B cell (primary cell): Measurements from ENCODE around the gene RFPL2. TPM values are rescaled to one million over a fixed set of nuclear protein-coding genes. Genes with fewer than 3 reads are reported as not detected.

Experiments used
- ATAC-seq: fragments of 200-7000 bp; cut with Tn5 transposase; one replicate; pipeline ENCODE4 v1.10.0; 2021; ENCODE audit warnings: low read depth, mild to moderate bottlenecking, moderate number of reproducible peaks, moderate library complexity
- CTCF ChIA-PET: fragments of 350-600 bp; sonication (Branson Sonifier 250); formaldehyde crosslinking; loops from one replicate; lab custom pipeline; 2021; ENCODE audit warnings: antibody characterized with exemption, inconsistent platforms; lab: Charles Lee
- POLR2A ChIA-PET: fragments of 350-600 bp; sonication (Branson Sonifier 250); formaldehyde crosslinking; loops from one replicate; lab custom pipeline; 2021; ENCODE audit warnings: antibody characterized with exemption; lab: Charles Lee
- DNase-seq: peaks from one replicate; pipeline ENCODE4 v3.0.0; 2013
- H2AFZ ChIP-seq: 2 replicates; pipeline ENCODE4 v1.6.1; 2012; ENCODE audit warnings: mild to moderate bottlenecking, low read depth, low read length; ENCODE audit not compliant: insufficient read depth, poor library complexity, severe bottlenecking
- H3K27ac ChIP-seq, 2 donors: 1 replicate in 1 of 2; 2 replicates in 1 of 2; pipeline ENCODE4 v1.5.1; 2012 to 2013; ENCODE audit warnings: low read length in 2 of 2, mild to moderate bottlenecking in 2 of 2, moderate library complexity in 1 of 2
- H3K27me3 ChIP-seq, 4 experiments: fragments of 200-600 bp in 1 of 4; sonication (generic) in 1 of 4; replicated peaks in 1 of 4; 1 replicate in 2 of 4; 2 replicates in 2 of 4; pipeline versions ENCODE4 v1.6.1 to v1.7.0; 2013 to 2016; ENCODE audit warnings: low read length in 3 of 4, mild to moderate bottlenecking in 2 of 4, mixed read lengths in 1 of 4, moderate library complexity in 1 of 4; ENCODE audit not compliant: insufficient read depth in 4 of 4, control insufficient read depth in 3 of 4; ENCODE audit errors: control extremely low read depth in 1 of 4
- H3K36me3 ChIP-seq, 2 experiments: replicated peaks in 1 of 2; 1 replicate in 1 of 2; 2 replicates in 1 of 2; pipeline versions ENCODE4 v1.6.1 to v1.7.1; 2013; ENCODE audit warnings: low read length in 1 of 2; ENCODE audit not compliant: insufficient read depth in 2 of 2, control insufficient read depth in 1 of 2; ENCODE audit errors: control extremely low read depth in 1 of 2, extremely low read depth in 1 of 2
- H3K4me1 ChIP-seq, 2 donors: fragments of 200-600 bp in 1 of 2; sonication (generic) in 1 of 2; 1 replicate in 1 of 2; 2 replicates in 1 of 2; pipeline versions ENCODE4 v1.5.1 to v1.6.1; 2013 to 2017; ENCODE audit warnings: low read length in 2 of 2; ENCODE audit not compliant: control insufficient read depth in 2 of 2, insufficient read depth in 2 of 2
- H3K4me2 ChIP-seq: replicated peaks from 2 replicates; pipeline ENCODE3; 2012; ENCODE audit warnings: mild to moderate bottlenecking, low read depth, low read length; ENCODE audit not compliant: poor library complexity, severe bottlenecking
- H3K4me3 ChIP-seq, 5 experiments: fragments of 200-600 bp in 1 of 5; sonication (generic) in 1 of 5; 1 replicate in 3 of 5; 2 replicates in 2 of 5; pipeline versions ENCODE4 v1.5.1 to v1.7.0; 2011 to 2016; ENCODE audit warnings: low read length in 4 of 5, mild to moderate bottlenecking in 4 of 5, low read depth in 2 of 5, control low read depth in 1 of 5, moderate library complexity in 1 of 5; ENCODE audit not compliant: insufficient read depth in 1 of 5; ENCODE audit errors: control extremely low read depth in 1 of 5, extremely low read depth in 1 of 5
- H3K79me2 ChIP-seq: fragments of 200-600 bp; sonication (generic); one replicate; pipeline ENCODE4 v1.6.0; 2016; ENCODE audit warnings: low read length; ENCODE audit not compliant: control insufficient read depth, insufficient read depth
- H3K9ac ChIP-seq: fragments of 200-600 bp; sonication (generic); 2 replicates; pipeline ENCODE4 v1.6.1; 2017; ENCODE audit warnings: mild to moderate bottlenecking, low read length, moderate library complexity
- H3K9me3 ChIP-seq, 3 donors: one replicate each; pipeline versions ENCODE4 v1.6.1 to v1.7.1; 2013; ENCODE audit warnings: low read length in 2 of 3; ENCODE audit not compliant: control insufficient read depth in 2 of 3, insufficient read depth in 1 of 3; ENCODE audit errors: control extremely low read depth in 1 of 3
- H4K20me1 ChIP-seq: 2 replicates; pipeline ENCODE4 v1.6.0; 2012; ENCODE audit warnings: mild to moderate bottlenecking, low read length; ENCODE audit not compliant: insufficient read depth, control insufficient read depth, poor library complexity, severe bottlenecking
- H3K27ac Mint-ChIP-seq: one replicate; pipeline ENCODE4 v1.8.0; 2021; ENCODE audit warnings: mixed read lengths
- H3K27me3 Mint-ChIP-seq: one replicate; pipeline ENCODE4 v1.8.0; 2021; ENCODE audit warnings: mixed read lengths
- H3K4me1 Mint-ChIP-seq: one replicate; pipeline ENCODE4 v1.8.0; 2021; ENCODE audit warnings: mixed read lengths
- H3K4me3 Mint-ChIP-seq: one replicate; pipeline ENCODE4 v1.8.0; 2021; ENCODE audit warnings: mixed read lengths
- H3K9me3 Mint-ChIP-seq: one replicate; pipeline ENCODE4 v1.8.0; 2022; ENCODE audit warnings: mixed read lengths; ENCODE audit not compliant: insufficient read depth
- CTCF ChIP-seq: fragments of 200-600 bp; IDR thresholded peaks from one replicate; pipeline ENCODE4 v1.8.0; 2022; ENCODE audit warnings: antibody characterized with exemption, mild to moderate bottlenecking
- EZH2 ChIP-seq: IDR thresholded peaks from 2 replicates; pipeline ENCODE4 v1.6.1; 2012; ENCODE audit warnings: borderline replicate concordance, low read depth, mild to moderate bottlenecking, moderate library complexity, low read length; ENCODE audit not compliant: insufficient read depth, poor library complexity, severe bottlenecking
- WGBS: methylation state at CpG from one replicate; pipeline ENCODE4 v1.1.5; 2013; ENCODE audit warnings: missing lambda C conversion rate; ENCODE audit not compliant: insufficient coverage; 5-methylcytosine and 5-hydroxymethylcytosine counted together
- intact Hi-C: fragments of 100-400 bp; cut with micrococcal nuclease; formaldehyde crosslinking; loops from one replicate; pipeline ENCODE4 v1.10.0; 2022
- polyA plus RNA-seq: library from polyadenylated mRNA; depleted of rRNA; stranded (reverse); fragments of >200 nt; gene quantifications from 2 replicates; pipeline ENCODE4 v1.2.3, GENCODE V29; 2012
- total RNA-seq, 2 donors: library from RNA; stranded (reverse); fragments of 120-200 nt in 1 of 2; gene quantifications; 1 replicate in 1 of 2; 2 replicates in 1 of 2; pipeline versions ENCODE4 v1.2.3 to v1.2.4, GENCODE V29; 2013 to 2022

RFPL2 gene
- total and polyA plus RNA-seq, 2 donors (not counting 1 experiment from before 2014, with no cell fraction given), result not detected

GRCh38 chr22:32216911-32217310 lies 12.0 kb upstream of the RFPL2 start:
- DNase-seq, result no peak
- 90% methylated on average over 2 of the region's 10 CpGs for WGBS
- no peak overlapping the region for H3K4me3 Mint-ChIP-seq
- Histone ChIP-seq H3K36me3 (no peaks in the 10 kb centered on the region), H3K9ac (no peak overlapping the region), H4K20me1 (no peaks in the 10 kb centered on the region), H3K27ac (no peak overlapping the region), H3K9me3 (no peaks in the 10 kb centered on the region), H3K4me2 (no peak overlapping the region), H2AFZ (no peak overlapping the region), H3K79me2 (no peaks in the 10 kb centered on the region), H3K4me3 (no peak overlapping the region), H3K27me3 (peaks cover 0 to 5% (median 2%) of the 10 kb centered on the region in 4 experiments), H3K4me1 (no peaks in the 10 kb centered on the region)
- ATAC-seq, result no peak
- ChIA-PET CTCF (no interaction called here), POLR2A (no interaction called here)
- peaks cover 3% of the 10 kb centered on the region for H3K9me3 Mint-ChIP-seq
- H3K27ac Mint-ChIP-seq, result no peak overlapping the region
- intact Hi-C loops, result no loop called here
- no peaks in the 10 kb centered on the region for H3K4me1 Mint-ChIP-seq
- no peak for TF ChIP-seq CTCF
- no peak for TF ChIP-seq EZH2
- H3K27me3 Mint-ChIP-seq, result peaks cover 25% of the 10 kb centered on the region

- no peaks in the 10 kb centered on the region for H3K36me3 ChIP-seq
- H3K4me1 Mint-ChIP-seq, result no peaks in the 10 kb centered on the region
- ATAC-seq, result no peak
- H3K9me3 Mint-ChIP-seq, result no peaks in the 10 kb centered on the region
- no peak overlapping the region for H3K9ac ChIP-seq
- H4K20me1 ChIP-seq, result no peaks in the 10 kb centered on the region
- peaks cover 0 to 5% (median 0%) of the 10 kb centered on the region in 4 experiments for H3K27me3 ChIP-seq
- CTCF ChIA-PET, result interaction anchor here (0.5 to 1.1 kb wide), 2 partner anchors 10 to 120 kb away, joined by 3 to 5 read pairs; no protein-coding TSS in a partner anchor
- TF ChIP-seq CTCF (no peak), EZH2 (no peak)
- DNase-seq, result no peak
- POLR2A ChIA-PET, result no interaction called here
- intact Hi-C loops, result no loop called here
- H3K4me3 ChIP-seq, result no peak overlapping the region
- no peak overlapping the region for H3K4me2 ChIP-seq
- H3K79me2 ChIP-seq, result no peaks in the 10 kb centered on the region
- H3K27me3 Mint-ChIP-seq, result peaks cover 20% of the 10 kb centered on the region
- no peak overlapping the region for H2AFZ ChIP-seq
- no peaks in the 10 kb centered on the region for H3K4me1 ChIP-seq
- no peak overlapping the region for H3K4me3 Mint-ChIP-seq
- H3K27ac ChIP-seq, result no peak overlapping the region
- no peaks in the 10 kb centered on the region for H3K9me3 ChIP-seq
- WGBS, result 52% methylated on average over 3 of the region's 7 CpGs
- no peak overlapping the region for H3K27ac Mint-ChIP-seq
Observed at GRCh38 chr22:32211011-32211410, 6.1 kb upstream of the RFPL2 start.
